Neutrophil (primary cell): ENCODE data around the gene GLA.

ENCODE experiments used
- H3K27ac ChIP-seq: fragments of 200-600 bp; sonication (generic); 2 replicates; pipeline ENCODE4 v1.5.1; 2016; ENCODE audit warnings: mild to moderate bottlenecking, moderate library complexity
- H3K27me3 ChIP-seq: fragments of 200-600 bp; sonication (generic); 2 replicates; pipeline ENCODE4 v1.6.0; 2016; ENCODE audit warnings: mild to moderate bottlenecking
- H3K36me3 ChIP-seq: fragments of 200-600 bp; sonication (generic); 2 replicates; pipeline ENCODE4 v1.5.1; 2017
- H3K4me1 ChIP-seq, 2 experiments: fragments of 200-600 bp in 1 of 2; sonication (generic) in 1 of 2; 1 replicate in 1 of 2; 2 replicates in 1 of 2; pipeline versions ENCODE4 v1.5.1 to v1.6.1; 2013 to 2016; ENCODE audit warnings: low read depth in 1 of 2, low read length in 1 of 2, mild to moderate bottlenecking in 1 of 2, moderate library complexity in 1 of 2; ENCODE audit not compliant: control insufficient read depth in 1 of 2, insufficient read depth in 1 of 2
- H3K4me3 ChIP-seq, 2 experiments: fragments of 200-600 bp in 1 of 2; sonication (generic) in 1 of 2; 1 replicate in 1 of 2; 2 replicates in 1 of 2; pipeline ENCODE4 v1.5.1; 2013 to 2016; ENCODE audit warnings: low read depth in 1 of 2, low read length in 1 of 2, mild to moderate bottlenecking in 1 of 2, moderate library complexity in 1 of 2
- H3K9me3 ChIP-seq: fragments of 200-600 bp; sonication (generic); 2 replicates; pipeline ENCODE4 v1.5.1; 2016
- TF ChIP-seq, protein P1 (sequence below): fragments of 200-600 bp; sonication (generic); IDR thresholded peaks from 2 replicates; pipeline ENCODE4 v1.5.1; 2016; ENCODE audit warnings: antibody characterized with exemption

GLA gene

GRCh38 chrX:101397779-101398178 lies 9.9 kb downstream of the GLA start:
- Histone ChIP-seq H3K36me3 (no peaks in the 10 kb centered on the region), H3K27ac (no peak overlapping the region), H3K4me1 (peaks cover 9% of the 10 kb centered on the region in 2 experiments), H3K4me3 (no peak overlapping the region), H3K9me3 (no peaks in the 10 kb centered on the region), H3K27me3 (no peaks in the 10 kb centered on the region)
- TF ChIP-seq, protein P1, sequence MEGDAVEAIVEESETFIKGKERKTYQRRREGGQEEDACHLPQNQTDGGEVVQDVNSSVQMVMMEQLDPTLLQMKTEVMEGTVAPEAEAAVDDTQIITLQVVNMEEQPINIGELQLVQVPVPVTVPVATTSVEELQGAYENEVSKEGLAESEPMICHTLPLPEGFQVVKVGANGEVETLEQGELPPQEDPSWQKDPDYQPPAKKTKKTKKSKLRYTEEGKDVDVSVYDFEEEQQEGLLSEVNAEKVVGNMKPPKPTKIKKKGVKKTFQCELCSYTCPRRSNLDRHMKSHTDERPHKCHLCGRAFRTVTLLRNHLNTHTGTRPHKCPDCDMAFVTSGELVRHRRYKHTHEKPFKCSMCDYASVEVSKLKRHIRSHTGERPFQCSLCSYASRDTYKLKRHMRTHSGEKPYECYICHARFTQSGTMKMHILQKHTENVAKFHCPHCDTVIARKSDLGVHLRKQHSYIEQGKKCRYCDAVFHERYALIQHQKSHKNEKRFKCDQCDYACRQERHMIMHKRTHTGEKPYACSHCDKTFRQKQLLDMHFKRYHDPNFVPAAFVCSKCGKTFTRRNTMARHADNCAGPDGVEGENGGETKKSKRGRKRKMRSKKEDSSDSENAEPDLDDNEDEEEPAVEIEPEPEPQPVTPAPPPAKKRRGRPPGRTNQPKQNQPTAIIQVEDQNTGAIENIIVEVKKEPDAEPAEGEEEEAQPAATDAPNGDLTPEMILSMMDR, result no peak

GRCh38 chrX:101395789-101396188 lies 11.9 kb downstream of the GLA start:
- no peaks in the 10 kb centered on the region for H3K9me3 ChIP-seq
- H3K36me3 ChIP-seq, result no peaks in the 10 kb centered on the region
- no peaks in the 10 kb centered on the region for H3K27me3 ChIP-seq
- TF ChIP-seq, protein P1, result no peak
- no peak overlapping the region for H3K27ac ChIP-seq
- H3K4me1 ChIP-seq, result peaks cover 7 to 12% of the 10 kb centered on the region in 2 experiments
- H3K4me3 ChIP-seq, result no peak overlapping the region

DNA sequence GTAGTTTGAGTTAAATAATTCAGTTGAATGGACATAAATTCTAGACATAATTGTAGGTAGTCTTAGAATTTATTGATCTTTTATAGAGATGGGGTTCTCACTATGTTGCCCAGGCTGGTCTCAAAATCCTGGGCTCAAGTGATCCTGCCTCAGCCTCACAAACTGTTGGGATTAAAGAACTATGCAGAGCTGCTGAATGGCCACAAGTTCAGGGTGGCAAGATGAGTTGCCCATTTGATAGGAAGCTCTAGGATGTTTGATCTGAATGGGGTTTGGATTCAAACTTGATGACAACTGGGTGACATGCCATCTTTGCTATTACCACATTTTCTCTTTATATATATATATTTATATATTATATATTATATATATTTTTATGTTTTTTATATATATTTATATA lies 13.4 kb downstream of the GLA start:
- H3K36me3 ChIP-seq, result no peaks in the 10 kb centered on the region
- H3K9me3 ChIP-seq, result no peaks in the 10 kb centered on the region
- TF ChIP-seq, protein P1, result no peak
- H3K27me3 ChIP-seq, result no peaks in the 10 kb centered on the region
- H3K27ac ChIP-seq, result no peak overlapping the region
- peaks cover 11 to 17% of the 10 kb centered on the region in 2 experiments for H3K4me1 ChIP-seq
- H3K4me3 ChIP-seq, result no peak overlapping the region

DNA sequence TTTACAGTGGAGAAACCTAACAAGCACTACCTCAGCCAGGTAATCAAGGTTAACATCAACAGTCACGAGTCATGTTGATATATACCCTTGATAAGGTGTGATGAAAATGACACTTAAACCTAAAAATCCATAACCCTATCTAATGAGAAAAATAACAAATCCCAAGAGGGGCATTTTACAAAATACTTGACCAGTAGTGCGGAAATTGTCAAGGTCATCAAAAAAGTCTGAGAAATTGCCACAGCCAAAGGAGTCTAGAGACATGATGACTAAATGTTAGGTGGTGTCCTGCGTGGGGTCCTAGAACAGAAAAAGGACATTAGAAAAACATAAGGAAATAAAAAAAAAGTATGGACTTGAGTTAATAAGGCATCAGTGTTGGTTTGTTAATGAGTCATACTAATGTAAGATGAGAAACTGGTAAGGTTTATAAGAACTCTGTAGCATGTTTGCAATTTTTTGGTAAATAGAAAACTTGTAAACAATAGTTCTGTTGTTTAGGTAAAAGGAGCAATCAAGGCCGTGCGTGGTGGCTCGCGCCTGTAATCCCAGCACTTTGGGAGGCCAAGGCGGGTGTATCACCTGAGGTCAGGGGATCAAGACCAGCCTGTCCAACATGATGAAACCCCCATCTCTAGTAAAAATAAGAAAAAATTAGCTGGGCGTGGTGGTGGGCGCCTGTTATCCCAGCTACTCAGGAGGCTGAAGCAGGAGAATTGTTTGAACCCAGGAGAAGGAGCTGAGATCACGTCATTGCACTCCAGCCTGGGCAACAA lies 14.0 kb downstream of the GLA start:
- H3K27me3 ChIP-seq, result no peaks in the 10 kb centered on the region
- no peak overlapping the region for H3K4me3 ChIP-seq
- TF ChIP-seq, protein P1, result no peak
- H3K4me1 ChIP-seq, result peaks cover 11 to 17% of the 10 kb centered on the region in 2 experiments
- H3K36me3 ChIP-seq, result no peaks in the 10 kb centered on the region
- no peaks in the 10 kb centered on the region for H3K9me3 ChIP-seq
- H3K27ac ChIP-seq, result no peak overlapping the region

DNA sequence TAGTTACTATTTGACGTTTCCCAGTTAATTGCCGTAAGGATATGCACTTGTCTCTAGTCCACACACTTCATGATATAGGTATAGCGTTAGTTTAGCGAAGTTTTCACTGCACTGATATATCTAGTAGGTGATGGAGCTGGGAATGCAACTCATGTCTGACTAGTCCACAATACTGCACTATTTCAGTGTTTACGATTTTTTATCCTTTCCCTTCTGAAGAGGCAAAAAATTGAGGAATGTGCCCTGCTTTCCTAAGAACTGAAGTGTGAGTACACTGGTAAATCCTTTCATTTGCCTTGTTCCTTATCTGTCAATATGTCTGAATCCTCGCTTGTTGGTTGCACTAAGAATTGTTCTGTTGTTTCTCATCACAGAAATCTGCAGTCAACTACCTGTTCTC lies 15.9 kb downstream of the GLA start:
- peaks cover 12 to 18% of the 10 kb centered on the region in 2 experiments for H3K4me1 ChIP-seq
- no peaks in the 10 kb centered on the region for H3K36me3 ChIP-seq
- peak overlapping the region; percentile 65 to 75 for H3K4me3 ChIP-seq
- no peaks in the 10 kb centered on the region for H3K9me3 ChIP-seq
- no peaks in the 10 kb centered on the region for H3K27me3 ChIP-seq
- peak overlapping the region; percentile 85 for H3K27ac ChIP-seq
- TF ChIP-seq, protein P1, result no peak
